DND-41 (cell line): ENCODE results near the gene BACH1.
A peak's percentile ranks its signal among the peaks of the same experiment; 100 is the strongest.

Experiments
- ATAC-seq: fragments of 200-7000 bp; cut with Tn5 transposase; 3 replicates; pipeline ENCODE4 v1.9.1; 2021; ENCODE audit warnings: low read depth; ENCODE audit not compliant: insufficient read depth
- DNase-seq: peaks from one replicate; pipeline ENCODE4 v3.0.0-alpha.2; 2020
- H2AFZ ChIP-seq: 2 replicates; pipeline ENCODE4 v1.6.0; 2012; ENCODE audit warnings: low read depth, low read length
- H3K27ac ChIP-seq: 2 replicates; pipeline ENCODE4 v1.5.1; 2012; ENCODE audit warnings: low read length, inconsistent platforms
- H3K27me3 ChIP-seq: fragments of 200-600 bp; sonication (generic); 2 replicates; pipeline ENCODE4 v1.6.0; 2012; ENCODE audit warnings: low read length, mild to moderate bottlenecking, inconsistent platforms; ENCODE audit not compliant: insufficient read depth, poor library complexity
- H3K36me3 ChIP-seq: 2 replicates; pipeline ENCODE4 v1.5.1; 2012; ENCODE audit warnings: low read length, inconsistent platforms; ENCODE audit not compliant: insufficient read depth
- H3K4me1 ChIP-seq: 2 replicates; pipeline ENCODE4 v1.5.1; 2012; ENCODE audit warnings: mild to moderate bottlenecking, low read length; ENCODE audit not compliant: insufficient read depth
- H3K4me2 ChIP-seq: 2 replicates; pipeline ENCODE4 v1.6.0; 2012; ENCODE audit warnings: mild to moderate bottlenecking, moderate library complexity, low read length, inconsistent platforms; ENCODE audit not compliant: insufficient read depth
- H3K4me3 ChIP-seq, 2 experiments: fragments of 200-600 bp in 1 of 2; shearing (Covaris generic) in 1 of 2; 2 replicates each; pipeline ENCODE4 v1.5.1; 2012 to 2016; ENCODE audit warnings: inconsistent platforms in 2 of 2, low read length in 2 of 2, mild to moderate bottlenecking in 2 of 2, low read depth in 1 of 2, moderate library complexity in 1 of 2
- H3K79me2 ChIP-seq: 2 replicates; pipeline ENCODE4 v1.6.0; 2012; ENCODE audit warnings: low read length, inconsistent platforms; ENCODE audit not compliant: insufficient read depth
- H3K9ac ChIP-seq: 2 replicates; pipeline ENCODE4 v1.6.0; 2012; ENCODE audit warnings: low read depth, mild to moderate bottlenecking, inconsistent platforms, low read length, moderate library complexity
- H3K9me3 ChIP-seq: 2 replicates; pipeline ENCODE4 v1.5.1; 2012; ENCODE audit warnings: low read length, moderate library complexity, mild to moderate bottlenecking, inconsistent platforms; ENCODE audit not compliant: insufficient read depth, severe bottlenecking
- H4K20me1 ChIP-seq: 2 replicates; pipeline ENCODE4 v1.6.0; 2012; ENCODE audit warnings: low read length; ENCODE audit not compliant: insufficient read depth
- CTCF ChIP-seq: IDR thresholded peaks from 2 replicates; pipeline ENCODE4 v1.5.1; 2012; ENCODE audit warnings: borderline replicate concordance, low read length, moderate library complexity, mild to moderate bottlenecking; ENCODE audit not compliant: poor library complexity, severe bottlenecking; ENCODE audit errors: extremely low read depth
- EZH2 ChIP-seq: IDR thresholded peaks from 3 replicates; pipeline ENCODE4 v1.6.1; 2012; ENCODE audit warnings: borderline replicate concordance, low read depth, mild to moderate bottlenecking, moderate library complexity, low read length, inconsistent platforms; ENCODE audit not compliant: severe bottlenecking

BACH1 gene

GRCh38 chr21:29303288-29303687 is 4.6 kb downstream of the BACH1 start:
- H3K4me1 ChIP-seq, result peaks cover 38% of the 10 kb centered on the region
- DNase-seq (no peak), ATAC-seq (no peak)
- H2AFZ ChIP-seq, result no peak overlapping the region
- no peaks in the 10 kb centered on the region for H3K9me3 ChIP-seq
- H3K27me3 ChIP-seq, result no peaks in the 10 kb centered on the region
- TF ChIP-seq EZH2 (no peak), CTCF (no peak)
- peak overlapping the region; percentile 93; the same call in 1 of the 2 replicates for H3K4me2 ChIP-seq
- H3K4me3 ChIP-seq, result no peak overlapping the region
- no peaks in the 10 kb centered on the region; the same call in 1 of the 2 replicates for H3K36me3 ChIP-seq
- H3K79me2 ChIP-seq, result peaks cover 91% of the 10 kb centered on the region
- no peak overlapping the region for H3K9ac ChIP-seq
- peaks cover 69% of the 10 kb centered on the region for H4K20me1 ChIP-seq
- H3K27ac ChIP-seq, result no peak overlapping the region

- Histone ChIP-seq H2AFZ (no peak overlapping the region), H3K27me3 (no peaks in the 10 kb centered on the region), H3K79me2 (peaks cover 99% of the 10 kb centered on the region), H3K4me1 (peaks cover 35% of the 10 kb centered on the region), H3K36me3 (no peaks in the 10 kb centered on the region; the same call in 1 of the 2 replicates), H3K9me3 (no peaks in the 10 kb centered on the region), H3K4me3 (no peak overlapping the region), H3K9ac (no peak overlapping the region), H4K20me1 (peaks cover 70% of the 10 kb centered on the region), H3K27ac (no peak overlapping the region), H3K4me2 (no peak overlapping the region)
- DNase-seq (no peak), ATAC-seq (no peak)
- no peak for TF ChIP-seq EZH2
- TF ChIP-seq CTCF, result no peak
Observed at GRCh38 chr21:29304597-29304996, 5.9 kb downstream of the BACH1 start.

GRCh38 chr21:29305068-29305467 is 6.3 kb downstream of the BACH1 start:
- H3K4me3 ChIP-seq, result no peak overlapping the region
- no peaks in the 10 kb centered on the region for H3K9me3 ChIP-seq
- no peak overlapping the region for H3K9ac ChIP-seq
- TF ChIP-seq EZH2, result no peak
- TF ChIP-seq CTCF, result no peak
- DNase-seq, result no peak
- H3K36me3 ChIP-seq, result no peaks in the 10 kb centered on the region; the same call in 1 of the 2 replicates
- no peak for ATAC-seq
- H2AFZ ChIP-seq, result no peak overlapping the region
- H3K27ac ChIP-seq, result no peak overlapping the region
- H4K20me1 ChIP-seq, result peaks cover 68% of the 10 kb centered on the region
- H3K4me1 ChIP-seq, result peaks cover 30% of the 10 kb centered on the region
- no peak overlapping the region for H3K4me2 ChIP-seq
- no peaks in the 10 kb centered on the region for H3K27me3 ChIP-seq
- peaks cover 99% of the 10 kb centered on the region for H3K79me2 ChIP-seq

- Histone ChIP-seq H3K4me3 (no peak overlapping the region), H3K9ac (no peak overlapping the region), H3K4me1 (peaks cover 25% of the 10 kb centered on the region), H3K4me2 (no peak overlapping the region), H3K27ac (0 out of 2 replicates have a peak overlapping the region, but pooled peaks have one; percentile 2), H3K36me3 (no peaks in the 10 kb centered on the region; the same call in 1 of the 2 replicates), H2AFZ (no peak overlapping the region), H4K20me1 (peaks cover 67% of the 10 kb centered on the region), H3K9me3 (no peaks in the 10 kb centered on the region), H3K27me3 (no peaks in the 10 kb centered on the region), H3K79me2 (peaks cover 99% of the 10 kb centered on the region)
- no peak for TF ChIP-seq EZH2
- no peak for TF ChIP-seq CTCF
- no peak for ATAC-seq
- no peak for DNase-seq
Observed at GRCh38 chr21:29305561-29305960, 6.8 kb downstream of the BACH1 start.
